Stimulated activated naive CD8-positive, alpha-beta T cell treated with anti-CD3 and anti-CD28 coated beads, Interleukin-15, amount 100 ng/mL, for 72 hours (primary cell): ENCODE results near the gene GGACT.

Experiments
- ATAC-seq: fragments of 150-1000 bp; cut with Tn5 transposase; 2 replicates; pipeline ENCODE4 v1.10.0; 2021; ENCODE audit warnings: mild to moderate bottlenecking, moderate library complexity
- DNase-seq, 2 donors: peaks; one replicate each; pipeline ENCODE4 v3.0.0; 2021 to 2022
- H3K27ac Mint-ChIP-seq, 2 donors: one replicate each; pipeline ENCODE4 v1.8.0; 2022; ENCODE audit warnings: mild to moderate bottlenecking in 2 of 2, mixed read lengths in 2 of 2, moderate library complexity in 2 of 2
- H3K27me3 Mint-ChIP-seq: one replicate; pipeline ENCODE4 v1.8.0; 2022; ENCODE audit warnings: mixed read lengths
- H3K4me1 Mint-ChIP-seq: one replicate; pipeline ENCODE4 v1.8.0; 2022; ENCODE audit warnings: mild to moderate bottlenecking, mixed read lengths
- H3K4me3 Mint-ChIP-seq, 2 donors: one replicate each; pipeline ENCODE4 v1.8.0; 2022; ENCODE audit warnings: mild to moderate bottlenecking in 2 of 2, mixed read lengths in 2 of 2, moderate library complexity in 1 of 2
- H3K9me3 Mint-ChIP-seq, 2 donors: one replicate each; pipeline ENCODE4 v1.8.0; 2022; ENCODE audit warnings: mixed read lengths in 2 of 2

Gene GGACT

DNA sequence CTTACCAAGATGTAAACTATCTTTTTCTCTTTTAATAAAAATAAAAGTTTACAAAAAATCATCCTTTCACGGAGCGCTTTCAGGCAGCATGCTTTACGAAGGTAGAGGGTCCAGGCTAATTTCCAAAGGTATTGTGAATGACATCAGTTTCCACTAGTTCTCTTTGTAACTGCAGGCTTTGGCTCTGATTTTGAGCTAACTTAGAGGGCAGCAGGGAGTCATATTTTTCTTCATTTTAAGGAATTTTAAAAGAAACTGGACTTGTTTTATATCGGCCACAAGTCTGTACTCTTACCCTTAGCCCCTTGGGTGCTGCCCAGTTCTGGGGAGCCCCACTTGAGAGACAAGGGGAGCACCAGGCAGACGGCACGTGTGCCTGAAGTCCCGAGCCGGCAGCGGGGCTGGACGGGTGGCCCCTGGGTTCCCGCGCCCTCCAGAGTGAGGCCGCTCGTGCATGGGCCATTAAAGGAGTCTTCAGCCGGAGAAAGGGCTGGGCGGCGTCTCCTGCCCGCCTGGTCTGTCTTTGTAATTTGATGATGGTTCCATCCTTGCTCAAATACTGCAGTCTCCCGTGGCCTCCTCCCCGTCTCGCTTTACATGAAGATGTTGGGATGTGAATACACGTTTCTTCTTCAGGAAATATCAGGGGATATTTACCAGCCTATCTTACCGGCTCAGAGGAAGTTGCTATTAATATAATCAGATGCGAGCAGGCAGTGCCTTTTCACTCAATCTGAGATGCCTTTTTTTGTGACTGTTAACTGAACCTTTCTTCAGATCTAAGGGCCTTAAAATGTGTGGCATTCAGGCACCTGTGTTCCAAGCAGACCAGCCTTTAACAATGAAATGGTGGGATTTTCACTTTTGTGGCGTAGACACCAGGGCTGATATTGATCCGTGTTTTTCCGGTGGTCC is 67.4 kb downstream of the GGACT start:
- no peak overlapping the region for H3K27ac Mint-ChIP-seq
- H3K4me3 Mint-ChIP-seq: peak overlapping the region; percentile 2 to 59
- DNase-seq (no peak), ATAC-seq (no peak)
- H3K4me1 Mint-ChIP-seq: peaks cover 9% of the 10 kb centered on the region
- H3K27me3 Mint-ChIP-seq: no peaks in the 10 kb centered on the region
- H3K9me3 Mint-ChIP-seq: no peaks in the 10 kb centered on the region

DNA sequence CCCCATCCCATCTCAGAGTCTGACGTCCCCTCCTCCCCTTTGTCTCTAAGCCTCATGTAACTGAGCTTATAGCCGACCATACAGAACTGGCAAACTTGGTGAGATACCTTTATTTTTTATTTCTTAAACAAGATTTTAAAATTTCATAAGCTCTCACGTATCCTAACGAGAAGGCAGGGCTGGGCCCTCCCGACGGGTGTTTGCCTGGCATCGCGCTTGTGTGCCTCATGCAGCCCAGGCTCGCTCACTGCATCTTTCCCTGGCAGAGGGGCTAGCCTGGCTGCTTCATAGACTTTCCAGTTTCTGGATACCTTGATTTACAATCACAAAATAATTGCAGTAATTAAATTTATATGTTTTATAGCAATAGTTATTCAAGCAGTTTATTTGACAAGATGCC is 69.0 kb downstream of the GGACT start:
- no peak for DNase-seq
- Mint-ChIP-seq H3K27me3 (peaks cover 2% of the 10 kb centered on the region), H3K27ac (no peak overlapping the region), H3K9me3 (no peaks in the 10 kb centered on the region), H3K4me1 (peaks cover 9% of the 10 kb centered on the region), H3K4me3 (no peak overlapping the region)
- no peak for ATAC-seq

GRCh38 chr13:100518394-100519062 is 70.1 kb downstream of the GGACT start:
- ATAC-seq (no peak), DNase-seq (no peak)
- no peaks in the 10 kb centered on the region for H3K9me3 Mint-ChIP-seq
- no peak overlapping the region for H3K4me3 Mint-ChIP-seq
- H3K4me1 Mint-ChIP-seq: peaks cover 9% of the 10 kb centered on the region
- peaks cover 6% of the 10 kb centered on the region for H3K27me3 Mint-ChIP-seq
- no peak overlapping the region for H3K27ac Mint-ChIP-seq

DNA sequence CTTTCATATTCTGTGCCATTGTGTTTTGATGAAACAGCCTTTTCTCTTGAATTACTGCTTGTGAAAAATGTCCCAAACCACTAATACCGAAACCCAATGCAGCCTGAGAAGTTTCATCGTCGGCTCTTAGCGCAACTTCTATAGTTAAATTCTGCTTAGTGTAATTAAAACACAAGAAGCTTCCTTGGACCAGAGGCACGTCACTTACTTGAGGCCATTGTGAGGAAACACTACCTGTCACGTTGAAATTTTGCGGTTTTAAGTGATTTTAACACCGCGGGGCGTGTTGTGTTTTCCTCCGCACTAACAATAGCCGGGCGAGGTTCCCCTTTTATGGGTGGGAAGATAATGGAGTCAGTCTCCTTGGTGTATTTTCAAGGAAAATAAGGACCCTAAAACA is 70.9 kb downstream of the GGACT start:
- no peak for ATAC-seq
- H3K27ac Mint-ChIP-seq: no peak overlapping the region
- H3K4me3 Mint-ChIP-seq: no peak overlapping the region
- no peaks in the 10 kb centered on the region for H3K9me3 Mint-ChIP-seq
- DNase-seq: no peak
- H3K27me3 Mint-ChIP-seq: peaks cover 6% of the 10 kb centered on the region
- peaks cover 10% of the 10 kb centered on the region for H3K4me1 Mint-ChIP-seq

- Mint-ChIP-seq H3K27ac (no peak overlapping the region), H3K9me3 (no peaks in the 10 kb centered on the region)
- ATAC-seq: no peak
Measured at GRCh38 chr13:100517135-100517534, 71.5 kb downstream of the GGACT start.

DNA sequence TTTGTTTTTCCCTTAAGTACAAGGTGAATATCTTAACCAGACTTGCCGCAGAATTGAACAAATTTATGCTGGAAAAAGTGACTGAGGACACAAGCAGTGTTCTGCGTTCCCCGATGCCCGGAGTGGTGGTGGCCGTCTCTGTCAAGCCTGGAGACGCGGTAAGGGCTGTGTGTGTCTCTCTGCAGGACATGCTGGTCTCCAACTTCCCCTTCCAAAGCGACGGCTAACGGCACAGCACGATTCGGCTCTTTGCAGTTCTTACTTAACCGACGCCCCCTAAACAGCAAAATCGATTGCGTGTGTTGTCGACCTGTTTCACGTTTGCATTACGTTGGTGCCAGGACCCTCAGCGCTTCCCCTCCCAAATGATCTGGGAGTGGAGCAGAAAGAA is 73.2 kb downstream of the GGACT start:
- DNase-seq: no peak
- no peaks in the 10 kb centered on the region for H3K9me3 Mint-ChIP-seq

More at GRCh38 chr13:100517135-100517534, 71.5 kb downstream of the GGACT start:
- H3K4me3 Mint-ChIP-seq: no peak overlapping the region
- H3K27me3 Mint-ChIP-seq: peaks cover 6% of the 10 kb centered on the region
- H3K4me1 Mint-ChIP-seq: peaks cover 11% of the 10 kb centered on the region
- DNase-seq: no peak

GRCh38 chr13:100514788-100515409 is 73.7 kb downstream of the GGACT start:
- peak; percentile 88 for ATAC-seq
- Mint-ChIP-seq H3K27me3 (peaks cover 6% of the 10 kb centered on the region), H3K9me3 (no peaks in the 10 kb centered on the region), H3K4me3 (no peak overlapping the region), H3K27ac (no peak overlapping the region), H3K4me1 (peaks cover 5% of the 10 kb centered on the region)
- peak; percentile 46 to 62 for DNase-seq

More for the DNA sequence above, 73.2 kb downstream of the GGACT start:
- ATAC-seq: no peak
- Mint-ChIP-seq H3K4me1 (peaks cover 5% of the 10 kb centered on the region), H3K27ac (no peak overlapping the region), H3K27me3 (peaks cover 6% of the 10 kb centered on the region), H3K4me3 (no peak overlapping the region)

DNA sequence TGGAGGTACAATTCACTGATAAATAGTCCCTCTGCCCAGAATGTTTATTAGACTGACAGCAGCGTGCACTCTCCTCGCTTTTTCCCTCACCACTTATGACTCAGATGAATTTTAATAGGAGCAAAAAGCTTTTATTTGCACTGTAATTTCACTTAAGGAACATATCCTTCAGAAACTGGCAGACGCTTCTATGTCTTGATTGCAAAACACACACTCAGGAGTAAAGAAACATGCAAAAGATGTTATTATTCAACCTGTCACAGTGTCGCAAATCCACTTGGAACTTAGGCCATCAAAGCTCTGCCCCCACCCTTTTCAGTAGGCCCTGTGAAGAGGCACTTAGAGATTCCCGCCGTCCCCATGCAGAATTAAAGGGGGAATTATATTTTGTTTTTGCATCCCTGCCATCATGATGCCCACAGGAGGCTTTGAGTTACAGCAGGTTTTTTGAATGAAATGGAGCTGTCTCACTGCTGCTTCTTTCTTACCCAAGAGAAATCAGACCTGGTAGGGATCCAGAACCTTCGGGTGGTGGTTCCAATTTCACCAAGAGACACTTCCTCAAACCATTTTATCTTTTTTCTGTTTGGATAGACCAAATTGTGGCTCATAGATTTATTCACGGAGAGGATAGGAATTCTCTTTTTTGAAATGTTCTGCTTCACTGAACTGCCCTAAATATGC is 74.5 kb downstream of the GGACT start:
- no peak for ATAC-seq
- Mint-ChIP-seq H3K27me3 (peaks cover 6% of the 10 kb centered on the region), H3K9me3 (no peaks in the 10 kb centered on the region), H3K4me3 (no peak overlapping the region), H3K4me1 (peaks cover 5% of the 10 kb centered on the region), H3K27ac (no peak overlapping the region)
- no peak for DNase-seq

DNA sequence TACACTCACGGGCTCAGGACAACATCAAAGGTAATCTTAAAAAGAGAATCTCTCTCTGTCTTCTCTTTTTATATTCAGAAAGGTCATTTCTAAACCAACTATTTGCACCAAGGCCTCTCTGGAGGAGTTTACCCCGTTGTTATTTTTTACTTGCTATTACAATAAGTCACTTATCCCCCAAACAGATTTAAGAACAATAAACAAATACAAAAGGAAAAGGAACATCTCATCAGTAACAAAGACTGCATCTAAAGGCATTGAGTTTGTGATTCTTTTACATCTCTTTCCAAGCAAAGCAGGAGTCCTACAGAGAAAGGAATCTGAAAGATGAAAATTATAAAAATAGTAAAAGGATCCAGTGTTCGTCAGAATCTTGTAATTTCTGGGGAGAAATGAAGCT is 75.4 kb downstream of the GGACT start:
- no peak overlapping the region for H3K4me3 Mint-ChIP-seq
- H3K9me3 Mint-ChIP-seq: no peaks in the 10 kb centered on the region
- DNase-seq: no peak
- ATAC-seq: no peak
- H3K27me3 Mint-ChIP-seq: peaks cover 6% of the 10 kb centered on the region
- H3K27ac Mint-ChIP-seq: no peak overlapping the region
- H3K4me1 Mint-ChIP-seq: peaks cover 5% of the 10 kb centered on the region

DNA sequence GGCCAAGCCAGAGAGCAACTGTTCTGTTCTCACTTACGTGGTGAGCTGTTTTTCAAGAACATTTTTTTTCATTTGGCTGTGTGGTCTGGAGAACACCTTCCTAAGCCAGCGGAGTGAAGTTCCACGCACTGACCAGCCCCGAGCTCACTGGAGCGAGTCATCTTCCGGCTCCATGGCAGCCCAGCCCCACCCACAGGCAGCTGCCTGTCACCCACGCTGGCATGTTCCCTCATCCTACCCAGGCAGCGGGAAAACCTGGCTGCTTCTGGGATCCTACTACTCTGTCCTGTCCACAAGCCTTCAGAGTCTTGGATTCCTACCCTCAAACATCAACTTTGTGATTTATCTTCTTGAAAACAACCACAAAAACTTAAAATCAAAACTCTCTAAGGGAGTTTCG is 76.2 kb downstream of the GGACT start:
- peaks cover 9% of the 10 kb centered on the region for H3K4me1 Mint-ChIP-seq
- no peaks in the 10 kb centered on the region for H3K9me3 Mint-ChIP-seq
- no peak overlapping the region for H3K27ac Mint-ChIP-seq
- ATAC-seq (no peak), DNase-seq (no peak)
- peaks cover 6% of the 10 kb centered on the region for H3K27me3 Mint-ChIP-seq
- H3K4me3 Mint-ChIP-seq: no peak overlapping the region

- H3K27me3 Mint-ChIP-seq: peaks cover 6% of the 10 kb centered on the region
- no peak for ATAC-seq
- no peak overlapping the region for H3K27ac Mint-ChIP-seq
- peaks cover 18% of the 10 kb centered on the region for H3K4me1 Mint-ChIP-seq
- no peaks in the 10 kb centered on the region for H3K9me3 Mint-ChIP-seq
- no peak overlapping the region for H3K4me3 Mint-ChIP-seq
- no peak for DNase-seq
Measured at GRCh38 chr13:100511466-100511865, 77.1 kb downstream of the GGACT start.

DNA sequence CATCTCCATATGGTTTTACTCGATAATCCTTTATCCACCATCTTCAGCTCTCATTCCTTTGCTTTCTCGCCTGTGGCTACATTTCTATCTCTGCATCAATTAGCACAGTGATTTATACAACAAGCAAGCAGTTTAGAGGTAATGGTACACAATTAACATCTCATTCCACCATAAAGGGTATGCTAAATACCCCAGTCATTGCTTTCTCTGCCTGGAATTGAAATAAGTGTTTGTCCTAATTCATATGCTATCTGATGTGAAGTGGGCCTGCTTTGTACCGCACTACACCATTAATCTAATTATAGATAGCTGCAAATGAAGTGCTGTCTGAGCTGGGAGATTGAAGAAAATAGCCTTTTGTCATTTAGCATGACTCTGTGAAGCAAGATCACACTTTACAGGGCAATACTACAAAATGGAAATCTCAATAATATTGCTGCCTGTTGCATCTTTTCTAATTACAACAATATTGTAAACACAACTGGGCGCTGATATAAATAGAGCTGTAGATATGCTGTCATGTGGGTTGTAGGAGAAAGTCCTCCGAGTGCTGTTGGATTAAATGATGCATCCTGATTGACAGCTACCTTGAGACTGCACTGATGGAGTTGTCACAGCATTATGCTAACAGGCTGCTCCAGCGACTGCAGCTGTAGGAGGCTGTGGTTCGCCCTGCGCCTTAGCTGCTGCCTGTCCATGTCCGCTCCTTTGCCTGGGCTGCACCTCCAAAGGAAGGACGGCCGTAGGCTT is 78.2 kb downstream of the GGACT start:
- Mint-ChIP-seq H3K27ac (no peak overlapping the region), H3K4me1 (peaks cover 26% of the 10 kb centered on the region), H3K4me3 (no peak overlapping the region), H3K9me3 (no peaks in the 10 kb centered on the region), H3K27me3 (peaks cover 6% of the 10 kb centered on the region)
- ATAC-seq: no peak
- no peak for DNase-seq

DNA sequence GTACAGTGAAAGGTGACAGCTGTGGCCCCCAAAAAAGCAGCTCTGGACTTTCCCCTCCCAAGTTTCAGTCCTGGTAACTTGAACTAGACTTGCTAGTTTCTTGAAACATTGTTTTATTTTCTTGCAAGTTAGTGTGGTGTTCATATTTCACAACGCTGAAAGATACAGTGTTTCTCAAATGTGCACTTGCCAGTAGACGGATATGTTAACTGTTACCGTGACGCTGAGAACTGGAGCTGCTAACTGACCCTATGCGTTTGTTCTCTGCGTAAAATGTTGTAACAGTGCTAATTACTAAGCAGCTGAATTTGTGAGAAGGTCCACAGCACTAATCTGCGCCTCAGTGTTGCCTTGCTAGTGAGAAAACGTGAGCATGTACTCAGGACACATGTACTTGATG is 79.6 kb downstream of the GGACT start:
- H3K27ac Mint-ChIP-seq: no peak overlapping the region
- H3K4me3 Mint-ChIP-seq: no peak overlapping the region
- no peaks in the 10 kb centered on the region for H3K9me3 Mint-ChIP-seq
- peaks cover 26% of the 10 kb centered on the region for H3K4me1 Mint-ChIP-seq
- no peaks in the 10 kb centered on the region for H3K27me3 Mint-ChIP-seq
- ATAC-seq (no peak), DNase-seq (no peak)

DNA sequence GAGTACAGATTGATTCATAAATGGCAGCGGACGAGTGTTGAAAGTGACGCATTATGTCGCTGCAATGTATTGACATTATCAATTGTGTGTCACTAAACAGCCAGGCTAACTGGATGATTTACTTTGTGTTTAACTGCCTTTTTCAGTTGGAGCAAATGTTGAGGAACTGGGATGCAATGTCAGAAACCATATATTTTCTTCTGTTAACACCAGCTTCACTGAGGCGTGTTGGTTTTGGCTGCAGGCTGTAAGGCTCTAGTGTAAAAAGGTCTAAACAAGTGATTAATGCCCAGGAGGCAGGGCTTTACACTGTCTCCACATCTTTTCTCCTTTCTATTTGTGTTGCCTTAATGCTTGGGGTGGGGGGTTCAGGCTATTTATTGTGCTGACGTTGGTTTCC is 80.1 kb downstream of the GGACT start:
- no peak overlapping the region for H3K4me3 Mint-ChIP-seq
- H3K27ac Mint-ChIP-seq: no peak overlapping the region
- ATAC-seq (no peak), DNase-seq (no peak)
- no peaks in the 10 kb centered on the region for H3K27me3 Mint-ChIP-seq
- H3K4me1 Mint-ChIP-seq: peaks cover 26% of the 10 kb centered on the region
- H3K9me3 Mint-ChIP-seq: no peaks in the 10 kb centered on the region
